Fibroblast of lung (primary cell): ENCODE measurements around the gene RNF133.
"Not testable (repeated sequence)": the region's sequence is repeated elsewhere in the genome, so short reads cannot be mapped to it uniquely, and the experiment has no call there.

Source experiments
- CTCF ChIP-seq, 2 donors: IDR thresholded peaks in 1 of 2; conservative IDR thresholded peaks in 1 of 2; 1 replicate in 1 of 2; 2 replicates in 1 of 2; pipeline ENCODE4 v1.5.1; 2011 to 2012; ENCODE audit warnings: low read length in 2 of 2, control low read depth in 1 of 2, inconsistent platforms in 1 of 2, low read depth in 1 of 2, mild to moderate bottlenecking in 1 of 2
- EZH2 ChIP-seq: IDR thresholded peaks from 2 replicates; pipeline ENCODE4 v1.5.1; 2012; ENCODE audit warnings: low read length, control low read depth, mild to moderate bottlenecking; ENCODE audit errors: missing control alignments

GRCh38 chr7:122679269-122679709 is 19.6 kb downstream of the RNF133 start:
- TF ChIP-seq CTCF (conservative IDR thresholded peaks at IDR 0.05 in 1 of 2, IDR thresholded peaks at IDR 0.05 in 1 of 2; ENCODE audit: low read depth in 1 of 2, low read length in 2 of 2); EZH2: not testable (repeated sequence)
